Measurements from ENCODE around the gene NUBP2.

- TF ChIP-seq POLR2A (IDR thresholded peaks at IDR 0.05; ENCODE audit: low read length) (no peak), EP300 (IDR thresholded peaks at IDR 0.05) (no peak), EHMT2 (IDR thresholded peaks at IDR 0.05; ENCODE audit: low read depth) (no peak), RNF2 (IDR thresholded peaks at IDR 0.05; ENCODE audit: borderline replicate concordance, low read depth) (no peak), CTCF (IDR thresholded peaks at IDR 0.05) (no peak)
- TF ChIP-seq, protein P1, sequence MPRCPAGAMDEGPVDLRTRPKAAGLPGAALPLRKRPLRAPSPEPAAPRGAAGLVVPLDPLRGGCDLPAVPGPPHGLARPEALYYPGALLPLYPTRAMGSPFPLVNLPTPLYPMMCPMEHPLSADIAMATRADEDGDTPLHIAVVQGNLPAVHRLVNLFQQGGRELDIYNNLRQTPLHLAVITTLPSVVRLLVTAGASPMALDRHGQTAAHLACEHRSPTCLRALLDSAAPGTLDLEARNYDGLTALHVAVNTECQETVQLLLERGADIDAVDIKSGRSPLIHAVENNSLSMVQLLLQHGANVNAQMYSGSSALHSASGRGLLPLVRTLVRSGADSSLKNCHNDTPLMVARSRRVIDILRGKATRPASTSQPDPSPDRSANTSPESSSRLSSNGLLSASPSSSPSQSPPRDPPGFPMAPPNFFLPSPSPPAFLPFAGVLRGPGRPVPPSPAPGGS (IDR thresholded peaks at IDR 0.05): no peak
These were observed 36.0 kb upstream of the NUBP2 start for GRCh38 chr16:1746693-1747195.

Measured in A549 (cell line).